ENCODE results near the gene AHCYL1.
"Not testable (repeated sequence)": the region's sequence is repeated elsewhere in the genome, so short reads cannot be mapped to it uniquely, and the experiment has no call there.

The AHCYL1 gene

DNA sequence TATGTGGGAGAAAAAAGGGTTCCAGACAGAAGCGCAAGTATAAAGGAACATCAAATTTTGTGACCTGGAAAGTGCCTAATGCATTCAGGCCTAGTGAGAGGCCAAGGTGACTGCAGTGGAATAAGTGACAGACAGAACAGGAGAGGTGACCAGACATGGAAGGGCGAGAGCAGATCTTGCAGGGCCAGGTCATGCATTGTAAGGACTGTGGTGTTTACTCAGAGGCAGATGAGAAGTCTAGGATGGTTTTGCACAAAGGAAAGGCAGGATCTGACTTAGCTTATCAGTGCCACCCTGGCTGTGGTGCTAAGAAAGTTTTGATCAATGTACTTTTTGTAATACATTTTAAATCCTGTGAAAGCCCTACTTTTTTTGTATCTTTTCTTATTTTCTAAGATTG lies 34.1 kb upstream of the AHCYL1 start:
- H3K4me3 ChIP-seq (replicated peaks; ENCODE audit: insufficient read depth, low read length), result no peak overlapping the region
- no peak for DNase-seq (ENCODE audit: low read depth in 1 of 2, low spot score in 1 of 2)
- TF ChIP-seq POLR2AphosphoS5 (IDR thresholded peaks at IDR 0.05; ENCODE audit: low read depth) (no peak), SPI1 (IDR thresholded peaks at IDR 0.05; ENCODE audit: borderline replicate concordance, low read depth) (no peak), REST (IDR thresholded peaks at IDR 0.05; ENCODE audit: insufficient replicate concordance, low read depth) (no peak), GABPA (IDR thresholded peaks at IDR 0.05; ENCODE audit: low read depth) (no peak), CTCF (IDR thresholded peaks at IDR 0.05; ENCODE audit: insufficient read depth, low read length) (no peak)
- H3K27me3 ChIP-seq (ENCODE audit: insufficient read depth, poor library complexity, severe bottlenecking), result no peaks in the 10 kb centered on the region
- H3K27ac ChIP-seq (replicated peaks), result no peak overlapping the region

- not testable (repeated sequence) for H3K27ac ChIP-seq (replicated peaks); DNase-seq (ENCODE audit: low read depth in 1 of 2, low spot score in 1 of 2); H3K27me3 ChIP-seq (ENCODE audit: insufficient read depth, poor library complexity, severe bottlenecking); H3K4me3 ChIP-seq (replicated peaks; ENCODE audit: insufficient read depth, low read length)
These were observed 33.1 kb upstream of the AHCYL1 start for GRCh38 chr1:109951501-109951900.

- no peak for TF ChIP-seq GABPA (IDR thresholded peaks at IDR 0.05; ENCODE audit: low read depth)
- TF ChIP-seq CTCF (IDR thresholded peaks at IDR 0.05; ENCODE audit: insufficient read depth, low read length), result no peak
- TF ChIP-seq REST (IDR thresholded peaks at IDR 0.05; ENCODE audit: insufficient replicate concordance, low read depth), result no peak
- no peak for TF ChIP-seq SPI1 (IDR thresholded peaks at IDR 0.05; ENCODE audit: borderline replicate concordance, low read depth)
- no peak for TF ChIP-seq POLR2AphosphoS5 (IDR thresholded peaks at IDR 0.05; ENCODE audit: low read depth)
- Histone ChIP-seq H3K27ac (replicated peaks) (no peak overlapping the region), H3K4me3 (replicated peaks; ENCODE audit: insufficient read depth, low read length) (no peak overlapping the region), H3K27me3 (ENCODE audit: insufficient read depth, poor library complexity, severe bottlenecking) (no peaks in the 10 kb centered on the region)
- DNase-seq (ENCODE audit: low read depth in 1 of 2, low spot score in 1 of 2), result no peak
These were observed 30.5 kb upstream of the AHCYL1 start for GRCh38 chr1:109954041-109954512.

GRCh38 chr1:109959632-109959973 lies 25.0 kb upstream of the AHCYL1 start:
- DNase-seq (ENCODE audit: low read depth in 1 of 2, low spot score in 1 of 2), result no peak
- H3K27ac ChIP-seq (replicated peaks), result no peak overlapping the region
- H3K4me3 ChIP-seq (replicated peaks; ENCODE audit: insufficient read depth, low read length), result no peak overlapping the region
- no peak for TF ChIP-seq GABPA (IDR thresholded peaks at IDR 0.05; ENCODE audit: low read depth)
- TF ChIP-seq SPI1 (IDR thresholded peaks at IDR 0.05; ENCODE audit: borderline replicate concordance, low read depth), result no peak
- no peak for TF ChIP-seq POLR2AphosphoS5 (IDR thresholded peaks at IDR 0.05; ENCODE audit: low read depth)
- no peak for TF ChIP-seq CTCF (IDR thresholded peaks at IDR 0.05; ENCODE audit: insufficient read depth, low read length)
- no peak for TF ChIP-seq REST (IDR thresholded peaks at IDR 0.05; ENCODE audit: insufficient replicate concordance, low read depth)
- no peaks in the 10 kb centered on the region for H3K27me3 ChIP-seq (ENCODE audit: insufficient read depth, poor library complexity, severe bottlenecking)
